ENCODE results near the gene FOXD1.
"Not testable (repeated sequence)": the region's sequence is repeated elsewhere in the genome, so short reads cannot be mapped to it uniquely, and the experiment has no call there.

The FOXD1 gene

GRCh38 chr5:73419117-73419464, 29.5 kb downstream of the FOXD1 start:
- H3K27me3 ChIP-seq (ENCODE audit: control insufficient read depth in 5 of 5, insufficient read depth in 4 of 5, low read length in 5 of 5) = peaks cover 38 to 70% (median 58%) of the 10 kb centered on the region in 5 donors
- no peak overlapping the region for H3K27ac ChIP-seq (ENCODE audit: low read depth, low read length)
- no peak overlapping the region for H3K9ac ChIP-seq (ENCODE audit: low read length in 5 of 5)
- peaks cover 0 to 9% (median 0%) of the 10 kb centered on the region in 5 donors for H3K9me3 ChIP-seq (ENCODE audit: control insufficient read depth in 5 of 5, low read length in 5 of 5)
- H3K4me3 ChIP-seq (ENCODE audit: low read depth in 1 of 5, low read length in 5 of 5) = peak overlapping the region in 1 of 5 donors; percentile 52
- H3K4me1 ChIP-seq (ENCODE audit: control insufficient read depth in 5 of 5, insufficient read depth in 5 of 5, low read length in 5 of 5) = peaks cover 0 to 19% (median 12%) of the 10 kb centered on the region in 5 donors
- no peaks in the 10 kb centered on the region for H3K36me3 ChIP-seq (ENCODE audit: control insufficient read depth in 5 of 5, insufficient read depth in 5 of 5, low read length in 5 of 5)

DNA sequence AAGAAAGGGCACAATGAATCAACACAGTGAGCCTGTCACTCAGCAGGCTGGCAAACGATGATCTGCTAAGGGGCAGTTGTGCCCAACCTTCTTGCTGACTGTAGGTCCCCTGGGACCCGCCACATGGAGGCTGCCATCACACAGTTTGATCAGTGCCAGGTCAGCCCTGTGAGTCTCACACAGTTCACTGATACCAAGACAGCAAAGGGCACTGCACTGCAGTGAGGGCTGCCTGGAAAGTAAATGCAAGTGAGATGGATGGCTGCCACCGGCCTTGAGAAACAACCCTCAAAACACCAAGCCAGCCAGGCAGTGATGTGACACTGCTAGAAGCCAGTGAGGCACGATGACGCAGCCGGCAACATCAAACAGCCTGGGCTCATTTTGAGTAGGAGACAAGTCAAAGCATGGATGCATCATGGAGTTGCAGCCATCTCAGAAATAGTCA, 30.3 kb downstream of the FOXD1 start:
- H3K36me3 ChIP-seq (ENCODE audit: control insufficient read depth in 5 of 5, insufficient read depth in 5 of 5, low read length in 5 of 5) = no peaks in the 10 kb centered on the region
- H3K9me3 ChIP-seq (ENCODE audit: control insufficient read depth in 5 of 5, low read length in 5 of 5) = peaks cover 0 to 9% (median 0%) of the 10 kb centered on the region in 5 donors
- H3K9ac ChIP-seq (ENCODE audit: low read length in 5 of 5) = no peak overlapping the region
- H3K4me1 ChIP-seq (ENCODE audit: control insufficient read depth in 5 of 5, insufficient read depth in 5 of 5, low read length in 5 of 5) = peaks cover 0 to 19% (median 12%) of the 10 kb centered on the region in 5 donors
- H3K27me3 ChIP-seq (ENCODE audit: control insufficient read depth in 5 of 5, insufficient read depth in 4 of 5, low read length in 5 of 5) = peaks cover 38 to 69% (median 60%) of the 10 kb centered on the region in 5 donors
- no peak overlapping the region for H3K27ac ChIP-seq (ENCODE audit: low read depth, low read length)
- no peak overlapping the region for H3K4me3 ChIP-seq (ENCODE audit: low read depth in 1 of 5, low read length in 5 of 5)

GRCh38 chr5:73417303-73418034, 31.1 kb downstream of the FOXD1 start:
- H3K4me3 ChIP-seq (ENCODE audit: low read depth in 1 of 5, low read length in 5 of 5) = no peak overlapping the region
- H3K36me3 ChIP-seq (ENCODE audit: control insufficient read depth in 5 of 5, insufficient read depth in 5 of 5, low read length in 5 of 5) = no peaks in the 10 kb centered on the region
- H3K9ac ChIP-seq (ENCODE audit: low read length in 5 of 5) = no peak overlapping the region
- peaks cover 0 to 9% (median 0%) of the 10 kb centered on the region in 5 donors for H3K9me3 ChIP-seq (ENCODE audit: control insufficient read depth in 5 of 5, low read length in 5 of 5)
- no peak overlapping the region for H3K27ac ChIP-seq (ENCODE audit: low read depth, low read length)
- peaks cover 0 to 19% (median 12%) of the 10 kb centered on the region in 5 donors for H3K4me1 ChIP-seq (ENCODE audit: control insufficient read depth in 5 of 5, insufficient read depth in 5 of 5, low read length in 5 of 5)
- peaks cover 38 to 69% (median 57%) of the 10 kb centered on the region in 5 donors for H3K27me3 ChIP-seq (ENCODE audit: control insufficient read depth in 5 of 5, insufficient read depth in 4 of 5, low read length in 5 of 5)

DNA sequence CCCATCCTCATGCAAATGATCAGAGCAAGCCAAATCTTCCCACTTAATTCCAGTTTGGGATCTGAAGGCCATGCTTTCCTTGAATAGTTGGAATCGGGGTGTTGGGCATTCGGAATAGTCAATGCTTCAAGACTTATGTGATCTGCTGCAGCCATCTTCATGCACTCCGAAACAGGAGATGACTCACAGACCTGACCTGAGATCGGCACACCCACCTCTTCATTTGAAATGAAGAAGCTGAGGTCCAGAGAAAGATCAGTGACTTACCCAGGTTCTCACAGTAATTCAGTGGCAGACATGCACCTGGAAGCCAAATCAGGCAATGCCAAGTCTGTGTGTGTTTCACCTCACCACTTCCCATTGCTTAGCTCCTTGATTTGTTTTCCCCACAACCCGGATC, 33.0 kb downstream of the FOXD1 start:
- peaks cover 0 to 17% (median 12%) of the 10 kb centered on the region in 5 donors for H3K4me1 ChIP-seq (ENCODE audit: control insufficient read depth in 5 of 5, insufficient read depth in 5 of 5, low read length in 5 of 5)
- H3K36me3 ChIP-seq (ENCODE audit: control insufficient read depth in 5 of 5, insufficient read depth in 5 of 5, low read length in 5 of 5) = no peaks in the 10 kb centered on the region
- H3K9ac ChIP-seq (ENCODE audit: low read length in 5 of 5) = no peak overlapping the region
- H3K27ac ChIP-seq (ENCODE audit: low read depth, low read length) = no peak overlapping the region
- peaks cover 0 to 7% (median 0%) of the 10 kb centered on the region in 5 donors for H3K9me3 ChIP-seq (ENCODE audit: control insufficient read depth in 5 of 5, low read length in 5 of 5)
- peaks cover 36 to 54% (median 42%) of the 10 kb centered on the region in 5 donors for H3K27me3 ChIP-seq (ENCODE audit: control insufficient read depth in 5 of 5, insufficient read depth in 4 of 5, low read length in 5 of 5)
- no peak overlapping the region for H3K4me3 ChIP-seq (ENCODE audit: low read depth in 1 of 5, low read length in 5 of 5)

DNA sequence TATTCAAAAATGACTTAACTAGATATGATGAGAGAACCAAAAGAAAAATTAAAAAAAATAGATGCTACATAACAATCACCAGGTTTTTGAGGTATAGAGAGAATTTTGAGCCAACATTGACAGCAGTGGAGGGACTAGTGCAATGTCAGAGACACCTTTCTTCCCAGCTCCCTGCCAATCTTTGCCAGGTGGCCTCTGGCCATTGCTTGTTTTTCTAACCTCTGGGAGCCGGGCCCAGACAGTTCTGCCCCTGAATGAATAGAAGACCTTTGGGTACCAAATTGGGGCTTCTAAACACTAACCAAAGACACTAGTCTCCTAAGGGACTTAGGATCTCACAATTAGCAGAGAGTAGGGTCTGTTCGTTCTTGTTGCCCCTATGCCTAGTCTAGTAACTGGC, 33.4 kb downstream of the FOXD1 start:
- no peaks in the 10 kb centered on the region for H3K36me3 ChIP-seq (ENCODE audit: control insufficient read depth in 5 of 5, insufficient read depth in 5 of 5, low read length in 5 of 5)
- peaks cover 0 to 7% (median 0%) of the 10 kb centered on the region in 5 donors for H3K9me3 ChIP-seq (ENCODE audit: control insufficient read depth in 5 of 5, low read length in 5 of 5)
- no peak overlapping the region for H3K27ac ChIP-seq (ENCODE audit: low read depth, low read length)
- H3K4me1 ChIP-seq (ENCODE audit: control insufficient read depth in 5 of 5, insufficient read depth in 5 of 5, low read length in 5 of 5) = peaks cover 0 to 12% (median 12%) of the 10 kb centered on the region in 5 donors
- no peak overlapping the region for H3K4me3 ChIP-seq (ENCODE audit: low read depth in 1 of 5, low read length in 5 of 5)
- H3K9ac ChIP-seq (ENCODE audit: low read length in 5 of 5) = no peak overlapping the region
- peaks cover 33 to 51% (median 38%) of the 10 kb centered on the region in 5 donors for H3K27me3 ChIP-seq (ENCODE audit: control insufficient read depth in 5 of 5, insufficient read depth in 4 of 5, low read length in 5 of 5)

DNA sequence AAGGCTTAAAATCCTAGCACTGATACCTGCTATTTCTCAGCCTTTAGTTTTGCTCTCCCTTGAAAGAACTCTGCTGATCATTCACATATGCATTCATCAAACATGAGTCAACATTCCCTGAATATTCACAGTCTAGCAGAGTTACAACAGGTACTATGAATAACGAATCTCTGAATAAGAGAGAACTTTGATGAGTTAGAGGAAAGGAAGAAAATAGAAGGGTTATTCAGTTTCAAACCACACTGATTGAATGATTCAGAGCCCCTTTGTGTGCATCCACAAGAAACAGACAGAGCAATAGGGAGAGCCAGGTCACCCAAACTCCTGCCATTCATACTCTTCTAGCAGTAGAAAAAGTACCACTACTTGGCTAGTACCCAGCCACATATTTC, 36.0 kb downstream of the FOXD1 start:
- Histone ChIP-seq H3K36me3 (ENCODE audit: control insufficient read depth in 5 of 5, insufficient read depth in 5 of 5, low read length in 5 of 5) (no peaks in the 10 kb centered on the region), H3K27me3 (ENCODE audit: control insufficient read depth in 5 of 5, insufficient read depth in 4 of 5, low read length in 5 of 5) (peaks cover 14 to 25% (median 15%) of the 10 kb centered on the region in 5 donors), H3K4me1 (ENCODE audit: control insufficient read depth in 5 of 5, insufficient read depth in 5 of 5, low read length in 5 of 5) (peaks cover 0 to 4% (median 0%) of the 10 kb centered on the region in 5 donors), H3K9me3 (ENCODE audit: control insufficient read depth in 5 of 5, low read length in 5 of 5) (peaks cover 0 to 7% (median 0%) of the 10 kb centered on the region in 5 donors), H3K4me3 (ENCODE audit: low read depth in 1 of 5, low read length in 5 of 5) (no peak overlapping the region), H3K27ac (ENCODE audit: low read depth, low read length) (no peak overlapping the region), H3K9ac (ENCODE audit: low read length in 5 of 5) (no peak overlapping the region)

GRCh38 chr5:73411936-73412596, 36.5 kb downstream of the FOXD1 start:
- H3K9me3 ChIP-seq (ENCODE audit: control insufficient read depth in 5 of 5, low read length in 5 of 5) = peaks cover 0 to 7% (median 0%) of the 10 kb centered on the region in 5 donors
- no peak overlapping the region for H3K27ac ChIP-seq (ENCODE audit: low read depth, low read length)
- H3K4me1 ChIP-seq (ENCODE audit: control insufficient read depth in 5 of 5, insufficient read depth in 5 of 5, low read length in 5 of 5) = peaks cover 0 to 9% (median 0%) of the 10 kb centered on the region in 5 donors
- peaks cover 9 to 20% (median 14%) of the 10 kb centered on the region in 5 donors for H3K27me3 ChIP-seq (ENCODE audit: control insufficient read depth in 5 of 5, insufficient read depth in 4 of 5, low read length in 5 of 5)
- no peak overlapping the region for H3K9ac ChIP-seq (ENCODE audit: low read length in 5 of 5)
- H3K36me3 ChIP-seq (ENCODE audit: control insufficient read depth in 5 of 5, insufficient read depth in 5 of 5, low read length in 5 of 5) = no peaks in the 10 kb centered on the region
- no peak overlapping the region for H3K4me3 ChIP-seq (ENCODE audit: low read depth in 1 of 5, low read length in 5 of 5)

- not testable (repeated sequence) for H3K27me3 ChIP-seq (ENCODE audit: control insufficient read depth in 5 of 5, insufficient read depth in 4 of 5, low read length in 5 of 5)
These were observed 38.6 kb downstream of the FOXD1 start for GRCh38 chr5:73409927-73410326.

GRCh38 chr5:73405691-73406090, 42.9 kb downstream of the FOXD1 start:
- Histone ChIP-seq H3K9ac (ENCODE audit: low read length in 5 of 5) (no peak overlapping the region), H3K36me3 (ENCODE audit: control insufficient read depth in 5 of 5, insufficient read depth in 5 of 5, low read length in 5 of 5) (no peaks in the 10 kb centered on the region), H3K27ac (ENCODE audit: low read depth, low read length) (no peak overlapping the region), H3K4me1 (ENCODE audit: control insufficient read depth in 5 of 5, insufficient read depth in 5 of 5, low read length in 5 of 5) (peaks cover 0 to 9% (median 0%) of the 10 kb centered on the region in 5 donors), H3K9me3 (ENCODE audit: control insufficient read depth in 5 of 5, low read length in 5 of 5) (no peaks in the 10 kb centered on the region), H3K27me3 (ENCODE audit: control insufficient read depth in 5 of 5, insufficient read depth in 4 of 5, low read length in 5 of 5) (peaks cover 0 to 5% (median 0%) of the 10 kb centered on the region in 5 donors), H3K4me3 (ENCODE audit: low read depth in 1 of 5, low read length in 5 of 5) (no peak overlapping the region)

More at GRCh38 chr5:73409927-73410326, 38.6 kb downstream of the FOXD1 start:
- not testable (repeated sequence) for H3K4me3 ChIP-seq (ENCODE audit: low read depth in 1 of 5, low read length in 5 of 5); H3K9me3 ChIP-seq (ENCODE audit: control insufficient read depth in 5 of 5, low read length in 5 of 5); H3K36me3 ChIP-seq (ENCODE audit: control insufficient read depth in 5 of 5, insufficient read depth in 5 of 5, low read length in 5 of 5); H3K4me1 ChIP-seq (ENCODE audit: control insufficient read depth in 5 of 5, insufficient read depth in 5 of 5, low read length in 5 of 5); H3K27ac ChIP-seq (ENCODE audit: low read depth, low read length); H3K9ac ChIP-seq (ENCODE audit: low read length in 5 of 5)

GRCh38 chr5:73399775-73400174, 48.8 kb downstream of the FOXD1 start:
- no peak overlapping the region for H3K4me3 ChIP-seq (ENCODE audit: low read depth in 1 of 5, low read length in 5 of 5)
- peaks cover 0 to under 1% (median 0%) of the 10 kb centered on the region in 5 donors for H3K4me1 ChIP-seq (ENCODE audit: control insufficient read depth in 5 of 5, insufficient read depth in 5 of 5, low read length in 5 of 5)
- H3K9me3 ChIP-seq (ENCODE audit: control insufficient read depth in 5 of 5, low read length in 5 of 5) = no peaks in the 10 kb centered on the region
- no peak overlapping the region for H3K9ac ChIP-seq (ENCODE audit: low read length in 5 of 5)
- H3K27me3 ChIP-seq (ENCODE audit: control insufficient read depth in 5 of 5, insufficient read depth in 4 of 5, low read length in 5 of 5) = peaks cover 0 to 15% (median 0%) of the 10 kb centered on the region in 5 donors
- no peaks in the 10 kb centered on the region for H3K36me3 ChIP-seq (ENCODE audit: control insufficient read depth in 5 of 5, insufficient read depth in 5 of 5, low read length in 5 of 5)
- H3K27ac ChIP-seq (ENCODE audit: low read depth, low read length) = no peak overlapping the region
